KMS-11 (cell line): ENCODE data around the gene SLCO4A1.

ENCODE experiments used
- H2AFZ ChIP-seq: fragments of 200-600 bp; sonication (generic); 2 replicates; pipeline ENCODE4 v1.6.1; 2016; ENCODE audit warnings: antibody characterized with exemption, mixed run types, low read depth
- H3K27ac ChIP-seq: fragments of 200-600 bp; sonication (generic); 2 replicates; pipeline ENCODE4 v1.6.1; 2016; ENCODE audit warnings: mild to moderate bottlenecking, mixed run types
- H3K27me3 ChIP-seq: fragments of 200-600 bp; sonication (generic); 2 replicates; pipeline ENCODE4 v1.6.1; 2017; ENCODE audit warnings: mild to moderate bottlenecking, low read depth, mixed run types, moderate library complexity; ENCODE audit not compliant: insufficient read depth
- H3K36me3 ChIP-seq: fragments of 200-600 bp; sonication (generic); 2 replicates; pipeline ENCODE4 v1.6.1; 2017; ENCODE audit warnings: mild to moderate bottlenecking, mixed run types; ENCODE audit not compliant: insufficient read depth
- H3K4me1 ChIP-seq: fragments of 200-600 bp; sonication (generic); 2 replicates; pipeline ENCODE4 v1.6.1; 2016; ENCODE audit warnings: mild to moderate bottlenecking, low read depth, mixed run types; ENCODE audit not compliant: poor library complexity, severe bottlenecking
- H3K4me2 ChIP-seq: fragments of 200-600 bp; sonication (generic); 2 replicates; pipeline ENCODE4 v1.7.0; 2016; ENCODE audit warnings: mild to moderate bottlenecking, mixed run types
- H3K4me3 ChIP-seq: fragments of 200-600 bp; sonication (generic); IDR thresholded peaks from 2 replicates; pipeline ENCODE4 v1.6.1; 2017; ENCODE audit warnings: low read depth, low read length, mixed read lengths; ENCODE audit not compliant: insufficient read depth
- H3K79me2 ChIP-seq: fragments of 200-600 bp; sonication (generic); 2 replicates; pipeline ENCODE4 v1.6.1; 2016; ENCODE audit warnings: low read depth, mixed run types; ENCODE audit not compliant: insufficient read depth
- H3K9ac ChIP-seq: fragments of 200-600 bp; sonication (generic); 2 replicates; pipeline ENCODE4 v1.6.1; 2016; ENCODE audit warnings: mild to moderate bottlenecking, mixed run types
- H4K20me1 ChIP-seq: fragments of 200-600 bp; sonication (generic); 2 replicates; pipeline ENCODE4 v1.6.1; 2016; ENCODE audit warnings: mild to moderate bottlenecking, mixed run types; ENCODE audit not compliant: insufficient read depth
- TF ChIP-seq, protein P1 (sequence below): fragments of 200-600 bp; sonication (generic); conservative IDR thresholded peaks from 2 replicates; pipeline ENCODE4 v1.6.1; 2017; ENCODE audit warnings: low read depth, mild to moderate bottlenecking, antibody characterized with exemption, low read length, moderate library complexity, mixed read lengths

SLCO4A1 gene

DNA sequence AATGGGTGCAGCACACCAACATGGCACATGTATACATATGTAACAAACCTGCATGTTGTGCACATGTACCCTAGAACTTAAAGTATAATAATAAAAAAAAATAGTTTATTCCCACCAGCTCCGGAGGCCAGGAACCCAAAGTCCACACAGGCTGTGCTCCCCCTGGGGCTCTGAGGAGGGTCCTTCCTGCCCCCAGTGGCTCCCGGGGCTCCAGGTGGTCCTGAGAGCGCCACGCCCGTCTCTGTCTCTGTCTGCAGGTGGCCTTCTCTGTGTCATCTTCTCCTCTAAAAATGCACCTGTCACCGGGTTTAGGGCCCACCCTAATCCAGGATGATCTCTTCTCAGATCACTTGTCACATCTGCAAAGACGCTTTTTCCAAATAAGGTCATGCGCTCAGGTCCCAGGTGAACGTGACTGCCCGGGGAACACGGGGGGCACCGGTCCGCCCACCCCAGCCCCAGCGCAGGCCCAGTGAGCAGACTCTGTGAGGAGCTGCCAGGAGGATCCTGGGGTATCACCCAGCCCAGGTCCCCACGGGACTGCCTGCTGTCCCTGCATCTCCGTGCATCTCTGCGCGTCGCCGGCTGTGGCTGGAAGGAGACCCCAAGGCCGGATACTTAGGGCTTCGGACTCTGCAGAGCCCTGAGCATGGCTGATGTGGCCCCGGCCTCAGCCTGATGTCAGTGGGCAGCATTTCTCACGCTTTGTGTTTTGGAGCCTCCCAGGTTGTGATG is 11.8 kb downstream of the SLCO4A1 start:
- Histone ChIP-seq H3K27me3 (no peaks in the 10 kb centered on the region), H3K4me3 (no peak overlapping the region), H3K79me2 (peaks cover 39% of the 10 kb centered on the region), H3K27ac (no peak overlapping the region), H4K20me1 (no peaks in the 10 kb centered on the region), H3K4me2 (no peak overlapping the region), H3K36me3 (no peaks in the 10 kb centered on the region), H3K9ac (no peak overlapping the region), H2AFZ (no peak overlapping the region), H3K4me1 (peaks cover 42% of the 10 kb centered on the region)
- TF ChIP-seq, protein P1, sequence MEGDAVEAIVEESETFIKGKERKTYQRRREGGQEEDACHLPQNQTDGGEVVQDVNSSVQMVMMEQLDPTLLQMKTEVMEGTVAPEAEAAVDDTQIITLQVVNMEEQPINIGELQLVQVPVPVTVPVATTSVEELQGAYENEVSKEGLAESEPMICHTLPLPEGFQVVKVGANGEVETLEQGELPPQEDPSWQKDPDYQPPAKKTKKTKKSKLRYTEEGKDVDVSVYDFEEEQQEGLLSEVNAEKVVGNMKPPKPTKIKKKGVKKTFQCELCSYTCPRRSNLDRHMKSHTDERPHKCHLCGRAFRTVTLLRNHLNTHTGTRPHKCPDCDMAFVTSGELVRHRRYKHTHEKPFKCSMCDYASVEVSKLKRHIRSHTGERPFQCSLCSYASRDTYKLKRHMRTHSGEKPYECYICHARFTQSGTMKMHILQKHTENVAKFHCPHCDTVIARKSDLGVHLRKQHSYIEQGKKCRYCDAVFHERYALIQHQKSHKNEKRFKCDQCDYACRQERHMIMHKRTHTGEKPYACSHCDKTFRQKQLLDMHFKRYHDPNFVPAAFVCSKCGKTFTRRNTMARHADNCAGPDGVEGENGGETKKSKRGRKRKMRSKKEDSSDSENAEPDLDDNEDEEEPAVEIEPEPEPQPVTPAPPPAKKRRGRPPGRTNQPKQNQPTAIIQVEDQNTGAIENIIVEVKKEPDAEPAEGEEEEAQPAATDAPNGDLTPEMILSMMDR = no peak

GRCh38 chr20:62655282-62656196 is 13.2 kb downstream of the SLCO4A1 start:
- Histone ChIP-seq H3K79me2 (peaks cover 26% of the 10 kb centered on the region), H3K4me1 (peaks cover 27% of the 10 kb centered on the region), H3K9ac (no peak overlapping the region), H3K27ac (no peak overlapping the region), H2AFZ (no peak overlapping the region), H3K4me3 (no peak overlapping the region), H3K36me3 (no peaks in the 10 kb centered on the region), H3K27me3 (no peaks in the 10 kb centered on the region), H4K20me1 (no peaks in the 10 kb centered on the region), H3K4me2 (no peak overlapping the region)
- TF ChIP-seq, protein P1 = no peak

- TF ChIP-seq, protein P1 = no peak
- no peaks in the 10 kb centered on the region for H4K20me1 ChIP-seq
These were observed 14.1 kb downstream of the SLCO4A1 start for GRCh38 chr20:62656197-62656918.

GRCh38 chr20:62656919-62657588 is 14.8 kb downstream of the SLCO4A1 start:
- no peak overlapping the region for H2AFZ ChIP-seq
- no peak overlapping the region for H3K4me2 ChIP-seq
- no peaks in the 10 kb centered on the region for H3K27me3 ChIP-seq
- H3K27ac ChIP-seq = no peak overlapping the region
- no peak overlapping the region for H3K4me3 ChIP-seq
- H3K9ac ChIP-seq = no peak overlapping the region
- H3K4me1 ChIP-seq = peaks cover 16% of the 10 kb centered on the region
- H3K36me3 ChIP-seq = no peaks in the 10 kb centered on the region
- TF ChIP-seq, protein P1 = no peak
- H3K79me2 ChIP-seq = peaks cover 26% of the 10 kb centered on the region
- no peaks in the 10 kb centered on the region for H4K20me1 ChIP-seq

More at GRCh38 chr20:62656197-62656918, 14.1 kb downstream of the SLCO4A1 start:
- Histone ChIP-seq H3K4me1 (peaks cover 19% of the 10 kb centered on the region), H3K4me3 (no peak overlapping the region), H3K27me3 (no peaks in the 10 kb centered on the region), H3K36me3 (no peaks in the 10 kb centered on the region), H3K9ac (no peak overlapping the region), H3K79me2 (peaks cover 26% of the 10 kb centered on the region), H3K4me2 (no peak overlapping the region), H3K27ac (no peak overlapping the region), H2AFZ (no peak overlapping the region)
